KMS-11 (cell line): Measurements from ENCODE around the gene HOXD8.

ENCODE experiments used
- H2AFZ ChIP-seq: fragments of 200-600 bp; sonication (generic); 2 replicates; pipeline ENCODE4 v1.6.1; 2016; ENCODE audit warnings: antibody characterized with exemption, mixed run types, low read depth
- H3K27ac ChIP-seq: fragments of 200-600 bp; sonication (generic); 2 replicates; pipeline ENCODE4 v1.6.1; 2016; ENCODE audit warnings: mild to moderate bottlenecking, mixed run types
- H3K27me3 ChIP-seq: fragments of 200-600 bp; sonication (generic); 2 replicates; pipeline ENCODE4 v1.6.1; 2017; ENCODE audit warnings: mild to moderate bottlenecking, low read depth, mixed run types, moderate library complexity; ENCODE audit not compliant: insufficient read depth
- H3K36me3 ChIP-seq: fragments of 200-600 bp; sonication (generic); 2 replicates; pipeline ENCODE4 v1.6.1; 2017; ENCODE audit warnings: mild to moderate bottlenecking, mixed run types; ENCODE audit not compliant: insufficient read depth
- H3K4me1 ChIP-seq: fragments of 200-600 bp; sonication (generic); 2 replicates; pipeline ENCODE4 v1.6.1; 2016; ENCODE audit warnings: mild to moderate bottlenecking, low read depth, mixed run types; ENCODE audit not compliant: poor library complexity, severe bottlenecking
- H3K4me2 ChIP-seq: fragments of 200-600 bp; sonication (generic); 2 replicates; pipeline ENCODE4 v1.7.0; 2016; ENCODE audit warnings: mild to moderate bottlenecking, mixed run types
- H3K4me3 ChIP-seq: fragments of 200-600 bp; sonication (generic); IDR thresholded peaks from 2 replicates; pipeline ENCODE4 v1.6.1; 2017; ENCODE audit warnings: low read depth, low read length, mixed read lengths; ENCODE audit not compliant: insufficient read depth
- H3K79me2 ChIP-seq: fragments of 200-600 bp; sonication (generic); 2 replicates; pipeline ENCODE4 v1.6.1; 2016; ENCODE audit warnings: low read depth, mixed run types; ENCODE audit not compliant: insufficient read depth
- H3K9ac ChIP-seq: fragments of 200-600 bp; sonication (generic); 2 replicates; pipeline ENCODE4 v1.6.1; 2016; ENCODE audit warnings: mild to moderate bottlenecking, mixed run types
- H4K20me1 ChIP-seq: fragments of 200-600 bp; sonication (generic); 2 replicates; pipeline ENCODE4 v1.6.1; 2016; ENCODE audit warnings: mild to moderate bottlenecking, mixed run types; ENCODE audit not compliant: insufficient read depth
- CTCF ChIP-seq: fragments of 200-600 bp; sonication (generic); conservative IDR thresholded peaks from 2 replicates; pipeline ENCODE4 v1.6.1; 2017; ENCODE audit warnings: low read depth, mild to moderate bottlenecking, antibody characterized with exemption, low read length, moderate library complexity, mixed read lengths

The HOXD8 gene

GRCh38 chr2:176155356-176156044, 26.0 kb downstream of the HOXD8 start:
- Histone ChIP-seq H3K4me1 (no peaks in the 10 kb centered on the region), H3K36me3 (no peaks in the 10 kb centered on the region), H3K9ac (no peak overlapping the region), H3K4me3 (no peak overlapping the region), H2AFZ (no peak overlapping the region), H4K20me1 (no peaks in the 10 kb centered on the region), H3K27ac (no peak overlapping the region), H3K27me3 (no peaks in the 10 kb centered on the region), H3K79me2 (no peaks in the 10 kb centered on the region), H3K4me2 (no peak overlapping the region)
- no peak for TF ChIP-seq CTCF

DNA sequence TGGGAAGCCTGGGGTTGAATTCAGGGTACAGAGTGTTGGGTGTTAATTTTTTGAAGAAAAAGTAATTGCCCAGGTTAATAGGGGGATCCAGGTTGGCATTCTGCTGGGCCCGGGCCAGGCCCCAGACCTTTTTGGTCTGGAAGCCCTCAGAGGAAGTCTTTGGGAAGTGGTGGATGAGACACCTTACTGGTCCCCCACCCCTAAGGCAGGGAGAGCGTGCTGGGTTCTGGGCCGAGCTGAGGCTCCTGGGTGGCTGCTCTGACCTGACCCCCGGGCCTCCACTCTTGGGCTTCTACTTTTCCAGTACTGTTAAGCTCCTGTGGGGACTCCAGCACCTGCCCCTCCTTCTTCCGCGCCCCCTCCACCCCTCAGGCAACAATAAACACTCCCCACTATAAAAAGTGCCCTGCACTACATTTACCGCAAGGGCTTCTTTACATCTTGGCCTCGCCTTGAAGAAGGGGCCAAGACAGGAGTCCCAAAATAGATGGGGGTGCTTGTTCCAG, 26.8 kb downstream of the HOXD8 start:
- no peak overlapping the region for H2AFZ ChIP-seq
- H3K4me2 ChIP-seq: no peak overlapping the region
- H3K36me3 ChIP-seq: no peaks in the 10 kb centered on the region
- no peaks in the 10 kb centered on the region for H3K4me1 ChIP-seq
- H3K27ac ChIP-seq: no peak overlapping the region
- H3K27me3 ChIP-seq: no peaks in the 10 kb centered on the region
- no peaks in the 10 kb centered on the region for H3K79me2 ChIP-seq
- H3K9ac ChIP-seq: no peak overlapping the region
- H3K4me3 ChIP-seq: no peak overlapping the region
- no peaks in the 10 kb centered on the region for H4K20me1 ChIP-seq
- TF ChIP-seq CTCF: no peak

GRCh38 chr2:176156807-176157498, 27.4 kb downstream of the HOXD8 start, which contains the start of gene HOXD3:
TSS of gene HOXD3 (plus strand) at chr2:176157307. CDS start at chr2:176169115, 11,808 bp downstream.
- no peak within 1 kb of the TSS for H3K9ac ChIP-seq
- H3K36me3 ChIP-seq: no peaks in the 10 kb centered on the region
- no peaks in the 10 kb centered on the region for H3K27me3 ChIP-seq
- H3K4me1 ChIP-seq: no peaks in the 10 kb centered on the region
- H2AFZ ChIP-seq: no peak within 1 kb of the TSS
- no peak within 1 kb of the TSS for H3K4me3 ChIP-seq
- no peaks in the 10 kb centered on the region for H3K79me2 ChIP-seq
- no peaks in the 10 kb centered on the region for H4K20me1 ChIP-seq
- no peak for TF ChIP-seq CTCF
- no peak within 1 kb of the TSS for H3K27ac ChIP-seq
- H3K4me2 ChIP-seq: no peak within 1 kb of the TSS

DNA sequence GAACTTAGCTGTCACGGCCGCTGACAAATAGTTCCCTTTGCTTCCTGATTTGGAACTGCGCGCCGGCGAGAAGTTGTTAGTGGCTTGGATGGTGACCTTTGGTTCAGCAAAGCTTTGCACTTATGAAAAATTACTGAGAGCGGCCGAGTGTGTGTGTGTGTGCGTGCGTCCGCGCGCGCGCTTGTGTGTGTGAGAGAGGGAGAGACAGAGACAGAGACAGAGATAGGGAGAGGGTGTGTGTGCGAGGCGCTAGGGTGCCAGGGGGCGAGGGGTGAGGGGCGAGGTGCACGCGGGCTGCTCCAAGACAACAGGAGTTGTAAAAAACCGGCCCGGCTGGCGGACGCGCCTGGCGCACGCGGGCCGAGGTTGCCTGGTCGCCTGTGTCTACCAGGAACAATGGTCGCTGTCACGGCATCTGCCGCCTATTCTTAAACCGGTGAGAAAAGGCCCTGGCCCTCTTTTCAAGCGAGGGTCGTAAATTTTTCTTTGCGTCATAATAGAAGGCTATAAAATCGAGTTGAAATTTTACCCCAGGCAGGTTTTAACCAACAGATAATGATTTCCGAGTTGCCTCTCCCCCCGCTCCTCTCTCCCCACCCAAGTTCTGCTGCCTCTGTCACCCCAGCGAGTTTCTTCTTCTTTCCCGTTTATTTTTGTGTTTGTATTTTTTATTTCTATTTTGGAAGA, 28.1 kb downstream of the HOXD8 start:
- Histone ChIP-seq H3K79me2 (no peaks in the 10 kb centered on the region), H4K20me1 (no peaks in the 10 kb centered on the region), H3K9ac (no peak overlapping the region), H3K4me3 (no peak overlapping the region), H2AFZ (no peak overlapping the region), H3K36me3 (no peaks in the 10 kb centered on the region), H3K4me1 (no peaks in the 10 kb centered on the region), H3K27me3 (no peaks in the 10 kb centered on the region), H3K27ac (no peak overlapping the region), H3K4me2 (no peak overlapping the region)
- TF ChIP-seq CTCF: no peak
